RWPE1 (cell line): ENCODE results near the gene EEF2K.

Source experiments
- CTCF ChIA-PET: fragments of 350-600 bp; sonication (Branson Sonifier 250); formaldehyde crosslinking; extraction: SDS; loops from one replicate; lab custom pipeline; 2021; lab: Yijun Ruan, JAX
- POLR2A ChIA-PET: fragments of 400-600 bp; formaldehyde crosslinking; extraction: SDS; loops from one replicate; lab custom pipeline; 2020; ENCODE audit warnings: antibody characterized with exemption; ENCODE audit not compliant: low non-redundant PET; lab: Yijun Ruan, JAX
- DNase-seq: peaks from one replicate; pipeline ENCODE4 v3.0.0; 2012; ENCODE audit warnings: low spot score
- H3K27ac ChIP-seq: fragments of 450-650 bp; 2 replicates; pipeline ENCODE4 v1.5.1; 2017
- TF ChIP-seq, protein P1 (sequence below): fragments of 450-650 bp; conservative IDR thresholded peaks from 2 replicates; pipeline ENCODE4 v1.5.1; 2017; ENCODE audit warnings: low read depth, mild to moderate bottlenecking

Gene EEF2K

DNA sequence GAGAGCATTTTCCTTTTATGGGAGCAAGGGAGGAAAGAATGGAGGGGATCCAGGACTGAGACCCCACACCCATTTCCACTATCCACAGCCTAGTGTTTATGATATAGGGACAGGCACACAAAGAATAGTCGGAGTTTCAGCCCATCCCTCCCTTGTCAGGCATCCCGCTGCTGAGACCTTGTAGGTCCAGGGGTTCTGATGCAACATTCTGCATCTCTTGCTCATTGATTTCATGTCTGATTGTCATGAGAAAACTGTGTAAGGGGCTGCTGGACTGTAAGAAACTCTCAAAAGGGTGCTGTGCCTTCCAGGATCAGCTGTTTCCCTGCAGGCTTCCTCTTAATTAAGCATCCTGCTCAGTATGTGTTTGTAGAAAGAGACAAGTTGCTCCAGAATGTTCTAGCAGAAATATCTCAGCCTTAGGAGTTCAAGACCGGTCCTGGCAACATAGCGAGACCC lies 85.8 kb downstream of the EEF2K start:
- POLR2A ChIA-PET, result no interaction called here
- no peak for DNase-seq
- TF ChIP-seq, protein P1, sequence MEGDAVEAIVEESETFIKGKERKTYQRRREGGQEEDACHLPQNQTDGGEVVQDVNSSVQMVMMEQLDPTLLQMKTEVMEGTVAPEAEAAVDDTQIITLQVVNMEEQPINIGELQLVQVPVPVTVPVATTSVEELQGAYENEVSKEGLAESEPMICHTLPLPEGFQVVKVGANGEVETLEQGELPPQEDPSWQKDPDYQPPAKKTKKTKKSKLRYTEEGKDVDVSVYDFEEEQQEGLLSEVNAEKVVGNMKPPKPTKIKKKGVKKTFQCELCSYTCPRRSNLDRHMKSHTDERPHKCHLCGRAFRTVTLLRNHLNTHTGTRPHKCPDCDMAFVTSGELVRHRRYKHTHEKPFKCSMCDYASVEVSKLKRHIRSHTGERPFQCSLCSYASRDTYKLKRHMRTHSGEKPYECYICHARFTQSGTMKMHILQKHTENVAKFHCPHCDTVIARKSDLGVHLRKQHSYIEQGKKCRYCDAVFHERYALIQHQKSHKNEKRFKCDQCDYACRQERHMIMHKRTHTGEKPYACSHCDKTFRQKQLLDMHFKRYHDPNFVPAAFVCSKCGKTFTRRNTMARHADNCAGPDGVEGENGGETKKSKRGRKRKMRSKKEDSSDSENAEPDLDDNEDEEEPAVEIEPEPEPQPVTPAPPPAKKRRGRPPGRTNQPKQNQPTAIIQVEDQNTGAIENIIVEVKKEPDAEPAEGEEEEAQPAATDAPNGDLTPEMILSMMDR, result no peak
- CTCF ChIA-PET, result interaction anchor here (1.4 kb wide), 1 partner anchor 85 kb away, joined by 4 read pairs; the partner anchor contains the start of gene EEF2K
- H3K27ac ChIP-seq, result no peak overlapping the region

DNA sequence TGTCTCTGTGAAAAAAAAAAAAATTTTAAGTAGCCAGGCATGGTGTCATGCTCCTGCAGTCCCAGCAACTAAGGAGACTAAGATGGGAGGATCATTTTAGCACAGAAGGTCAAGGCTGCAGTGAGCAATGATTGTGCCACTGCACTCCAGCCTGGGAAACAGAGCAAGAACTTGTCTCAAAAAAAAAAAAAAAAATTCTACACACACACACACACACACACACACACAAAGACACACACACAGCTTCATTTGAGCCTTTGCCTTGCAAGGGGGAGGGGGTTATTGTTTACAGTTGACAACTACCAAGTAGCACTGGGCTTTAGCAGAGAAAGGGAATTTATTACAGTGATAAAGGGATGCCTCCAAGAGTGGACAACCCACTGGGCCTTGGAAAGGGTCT lies 86.2 kb downstream of the EEF2K start:
- H3K27ac ChIP-seq, result no peak overlapping the region
- TF ChIP-seq, protein P1, result no peak
- ChIA-PET CTCF (interaction anchor here (1.4 kb wide), 1 partner anchor 86 kb away, joined by 4 read pairs; the partner anchor contains the start of gene EEF2K), POLR2A (no interaction called here)
- no peak for DNase-seq

DNA sequence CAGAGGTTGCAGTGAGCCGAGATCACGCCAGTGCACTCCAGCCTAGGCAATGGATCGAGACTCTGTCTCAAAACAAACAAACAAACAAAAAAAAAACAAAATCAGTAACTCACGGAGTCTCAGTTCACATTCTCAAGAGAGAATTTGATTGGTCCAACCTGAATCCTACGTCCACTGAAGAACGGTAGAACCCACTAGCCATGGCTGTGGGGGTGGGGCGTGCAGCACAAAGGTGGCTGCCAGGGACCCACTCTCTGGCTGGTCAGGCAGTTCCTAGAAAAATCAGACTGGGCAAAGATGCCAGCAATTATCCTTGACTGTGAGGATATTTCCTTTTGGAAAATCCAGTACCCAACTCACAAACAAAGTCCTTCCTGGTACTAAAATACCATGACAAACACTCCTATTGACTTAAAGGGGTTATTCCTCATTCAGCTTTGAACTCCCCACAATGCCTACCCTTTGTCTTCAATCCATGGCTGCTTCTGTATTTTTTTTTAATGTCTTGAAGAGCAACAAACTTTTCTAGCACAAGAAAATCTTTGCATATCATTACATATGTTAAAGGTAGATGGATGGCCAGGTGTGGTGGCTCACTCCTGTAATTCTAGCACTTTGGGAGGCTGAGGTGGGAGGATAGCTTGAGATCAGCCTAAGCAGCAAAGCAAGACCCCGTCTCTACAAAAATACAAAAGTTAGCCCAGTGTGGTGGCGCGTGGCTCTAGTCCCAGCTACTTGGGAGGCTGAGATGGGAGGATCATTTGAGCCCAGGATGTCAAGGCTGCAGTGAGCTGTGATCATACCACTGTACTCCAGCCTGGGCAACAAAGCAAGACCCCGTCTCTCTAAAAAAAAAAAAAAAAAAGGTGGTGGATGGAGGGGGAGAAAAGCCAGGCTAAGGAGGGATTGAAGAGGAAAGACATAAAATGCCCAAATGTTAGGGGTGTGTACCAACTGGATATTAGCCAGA lies 87.3 kb downstream of the EEF2K start:
- ChIA-PET CTCF (no interaction called here), POLR2A (no interaction called here)
- TF ChIP-seq, protein P1, result no peak
- no peak for DNase-seq
- H3K27ac ChIP-seq, result no peak overlapping the region

- no peak overlapping the region; the same call in 1 of the 2 replicates for H3K27ac ChIP-seq
- DNase-seq, result no peak
- ChIA-PET POLR2A (no interaction called here), CTCF (interaction anchor here (0.5 to 1.4 kb wide), 7 partner anchors 55 to 1137 kb away, joined by 3 to 7 read pairs (median 3); partner anchors contain the start of gene EEF2K)
- TF ChIP-seq, protein P1, result no peak
Observed at GRCh38 chr16:22296225-22297113, 90.4 kb downstream of the EEF2K start.

DNA sequence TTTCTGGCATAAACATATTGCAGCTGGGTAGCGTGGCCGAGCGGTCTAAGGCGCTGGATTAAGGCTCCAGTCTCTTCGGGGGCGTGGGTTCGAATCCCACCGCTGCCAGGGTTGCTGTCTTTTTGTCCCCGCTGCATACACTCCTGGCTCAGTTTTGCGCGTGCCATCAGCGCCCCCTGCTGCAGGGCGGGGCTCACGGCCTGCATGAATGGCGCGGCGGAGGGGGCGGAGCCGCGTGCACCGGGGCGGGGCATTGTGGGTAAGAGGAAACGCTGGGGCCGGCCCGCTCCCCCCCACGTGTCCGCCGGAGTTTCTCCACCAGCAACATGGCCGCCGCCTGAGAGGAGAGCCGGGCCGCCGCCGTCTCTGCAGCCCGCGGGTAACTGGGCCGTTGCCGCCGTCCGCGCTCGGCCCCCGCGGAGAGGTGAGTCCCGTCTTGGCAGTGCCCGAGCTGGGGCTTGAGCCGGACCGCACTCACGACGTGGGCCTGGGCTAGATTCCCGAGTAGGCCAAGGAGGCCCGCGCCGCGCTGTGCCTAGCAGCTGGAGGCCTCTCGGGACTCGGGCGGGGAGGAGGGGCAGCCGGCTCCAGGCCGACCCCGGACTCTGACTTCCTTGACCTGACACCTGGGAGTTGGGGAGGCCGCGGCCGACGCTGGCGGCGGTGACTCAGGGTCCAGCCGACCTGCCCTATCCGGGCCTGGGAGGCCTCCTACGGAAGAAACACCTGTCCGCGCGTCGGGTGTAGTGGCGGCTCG lies 91.2 kb downstream of the EEF2K start, which contains the start of gene POLR3E:
Gene POLR3E, plus strand, starts transcription at position 296 of the 757 bp plus-strand sequence. CDS start 5,560 bp downstream, outside the sequence.
- DNase-seq, result peak; percentile 97
- TF ChIP-seq, protein P1, result peak; percentile 90
- ChIA-PET POLR2A (no interaction called here), CTCF (interaction anchor here (0.5 to 1.4 kb wide), 7 partner anchors 56 to 1138 kb away, joined by 3 to 7 read pairs (median 3); partner anchors contain the start of gene EEF2K)
- peak within 1 kb of the TSS; percentile 90 for H3K27ac ChIP-seq
